Ovary (tissue), 9 donors: ENCODE measurements around the gene CAB39L. TPM values are rescaled to one million over a fixed set of nuclear protein-coding genes. Genes with fewer than 3 reads are reported as not detected.

Experiments used
- DNase-seq, 5 donors: peaks; one replicate each; pipeline ENCODE4 v3.0.0-alpha.2; 2019 to 2020
- H3K27ac ChIP-seq, 2 donors: fragments of 200-600 bp; one replicate each; pipeline versions ENCODE4 v1.5.1 to v1.8.0; 2019 to 2022
- H3K27me3 ChIP-seq: fragments of 200-600 bp; one replicate; pipeline ENCODE4 v1.8.0; 2022
- H3K36me3 ChIP-seq: fragments of 200-600 bp; sonication (generic); one replicate; pipeline ENCODE4 v1.5.1; 2019
- H3K4me1 ChIP-seq: one replicate; pipeline ENCODE4 v1.8.1; 2013; ENCODE audit warnings: mild to moderate bottlenecking, moderate library complexity; ENCODE audit not compliant: insufficient read depth
- H3K4me3 ChIP-seq: fragments of 200-600 bp; sonication (generic); one replicate; pipeline ENCODE4 v1.5.1; 2017
- H3K9me3 ChIP-seq, 2 donors: fragments of 200-600 bp in 1 of 2; sonication (generic) in 1 of 2; one replicate each; pipeline versions ENCODE4 v1.5.1 to v1.8.1; 2013 to 2019; ENCODE audit warnings: mild to moderate bottlenecking in 1 of 2, moderate library complexity in 1 of 2
- CTCF ChIP-seq, 3 donors: fragments of 450-650 bp in 2 of 3; fragments of 200-600 bp in 1 of 3; IDR thresholded peaks; one replicate each; pipeline versions ENCODE4 v1.5.1 to v1.8.0; 2016 to 2022; ENCODE audit warnings: antibody characterized with exemption in 3 of 3, mild to moderate bottlenecking in 1 of 3
- EP300 ChIP-seq: sonication (generic); formaldehyde crosslinking; IDR thresholded peaks from one replicate; pipeline ENCODE4 v1.6.1; 2017; ENCODE audit warnings: antibody characterized with exemption
- POLR2A ChIP-seq: fragments of 450-650 bp; IDR thresholded peaks from one replicate; pipeline ENCODE4 v1.6.1; 2017; ENCODE audit warnings: antibody characterized with exemption, mild to moderate bottlenecking, moderate library complexity
- WGBS, 3 donors: extraction: QIAGEN DNeasy Blood & Tissue Kit in 1 of 3; methylation state at CpG; one replicate each; pipeline versions ENCODE4 v1.1.5 to v1.1.7; 2013 to 2017; 5-methylcytosine and 5-hydroxymethylcytosine counted together
- intact Hi-C, 4 donors: fragments of 100-400 bp; cut with DNase I; formaldehyde crosslinking; loops; one replicate each; pipeline versions ENCODE4 v1.11.0 to v1.15.1; 2022 to 2023
- polyA plus RNA-seq, 2 donors: library from polyadenylated mRNA; stranded (reverse); fragments of 200-250 nt in 1 of 2; fragments of 350-450 nt in 1 of 2; fragmentation: Illumina TruSeq in 1 of 2; extraction: RNeasy Lipid Tissue Mini Kit (QIAGEN cat#74804) in 1 of 2; gene quantifications; one replicate each; pipeline ENCODE4 v1.2.3, GENCODE V29; 2013 to 2014
- total RNA-seq, 7 donors: library from RNA; depleted of rRNA in 2 of 7; stranded (reverse); fragments of >200 nt in 2 of 7; fragmentation: NEBNext Ultra II Directional in 3 of 7; extraction: Animal tissue kit (Norgen Biotek cat#: 25700) in 3 of 7; gene quantifications; one replicate each; pipeline versions ENCODE4 v1.1.0 to v1.2.4, GENCODE V29; 2016 to 2023
- donor health status: DM: no; HTN: no; CAD: no; lungs with moderate emphysema.
- donor health status: DM: no; HTN: no; CAD: no.
- donor health status: Bipolar disorder and iron deficiency.
- donor health status: DM: yes; HTN: yes; CAD: no.
- donor health status: DM: no; HTN: no; CAD: no.
- donor health status: DM: yes; HTN: yes; CAD: no.

The CAB39L gene
- total and polyA plus RNA-seq, 9 donors, result 15.9 to 42.7 (median 24.7) TPM

GRCh38 chr13:49444524-49445395, 896 bp upstream of the CAB39L start:
- TF ChIP-seq POLR2A (peak; percentile 26), CTCF (IDR thresholded peaks at IDR 0.05) (no peak)
- Histone ChIP-seq H3K27ac (peak overlapping the region; percentile 90 to 92), H3K36me3 (no peaks in the 10 kb centered on the region), H3K27me3 (no peaks in the 10 kb centered on the region), H3K9me3 (no peaks in the 10 kb centered on the region), H3K4me3 (peak overlapping the region; percentile 90), H3K4me1 (no peaks in the 10 kb centered on the region)
- 1% methylated on average over 22 to 29 of the region's 29 CpGs for WGBS, 3 donors
- intact Hi-C loops, result loop anchor here in 1 of 4 donors (10.0 kb wide), 1 partner anchor 160 kb away; no protein-coding TSS in a partner anchor
- no peak for DNase-seq

- Histone ChIP-seq H3K36me3 (no peaks in the 10 kb centered on the region), H3K9me3 (no peaks in the 10 kb centered on the region), H3K27ac (peak overlapping the region; percentile 91 to 92), H3K27me3 (no peaks in the 10 kb centered on the region), H3K4me3 (peak overlapping the region; percentile 90), H3K4me1 (no peaks in the 10 kb centered on the region)
- TF ChIP-seq EP300, result no peak
- TF ChIP-seq POLR2A, result no peak
- no peak for TF ChIP-seq CTCF (IDR thresholded peaks at IDR 0.05)
- 3 to 4% (median 4%) methylated on average over 10 of the region's 10 CpGs for WGBS, 3 donors
- DNase-seq, result no peak
- intact Hi-C loops, result loop anchor here in 1 of 4 donors (10.0 kb wide), 1 partner anchor 161 kb away; no protein-coding TSS in a partner anchor
Observed at GRCh38 chr13:49443357-49443703, 534 bp downstream of the CAB39L start.

- H3K27ac ChIP-seq, result no peak overlapping the region
- DNase-seq, result no peak
- no peaks in the 10 kb centered on the region for H3K4me1 ChIP-seq
- no peaks in the 10 kb centered on the region for H3K36me3 ChIP-seq
- no peak overlapping the region for H3K4me3 ChIP-seq
- H3K9me3 ChIP-seq, result no peaks in the 10 kb centered on the region
- H3K27me3 ChIP-seq, result no peaks in the 10 kb centered on the region
- WGBS, 3 donors, result 50 to 68% (median 56%) methylated on average over 2 of the region's 2 CpGs
- intact Hi-C loops, result loop anchor here in 1 of 4 donors (10.0 kb wide), 1 partner anchor 163 kb away; no protein-coding TSS in a partner anchor
- TF ChIP-seq CTCF (IDR thresholded peaks at IDR 0.05) (no peak), EP300 (no peak), POLR2A (no peak)
Observed at GRCh38 chr13:49441846-49442245, 2.0 kb downstream of the CAB39L start.

GRCh38 chr13:49441312-49441711, 2.6 kb downstream of the CAB39L start:
- Histone ChIP-seq H3K4me3 (no peak overlapping the region), H3K27me3 (no peaks in the 10 kb centered on the region), H3K27ac (no peak overlapping the region), H3K4me1 (no peaks in the 10 kb centered on the region), H3K9me3 (no peaks in the 10 kb centered on the region), H3K36me3 (no peaks in the 10 kb centered on the region)
- WGBS, 3 donors, result 92 to 99% (median 95%) methylated on average over 3 of the region's 3 CpGs
- intact Hi-C loops, result loop anchor here in 1 of 4 donors (10.0 kb wide), 1 partner anchor 163 kb away; no protein-coding TSS in a partner anchor
- no peak for TF ChIP-seq CTCF (IDR thresholded peaks at IDR 0.05)
- TF ChIP-seq POLR2A, result no peak
- TF ChIP-seq EP300, result no peak
- no peak for DNase-seq
